Skeletal muscle cell (primary cell): ENCODE measurements around the gene DPYD.

Source experiments
- DNase-seq: peaks from one replicate; pipeline ENCODE4 v3.0.0-alpha.2; 2010; ENCODE audit warnings: low read depth
- H3K4me3 ChIP-seq: 2 replicates; pipeline ENCODE4 v1.5.1; 2011; ENCODE audit warnings: low read depth, mild to moderate bottlenecking, control low read depth, low read length, moderate library complexity

Gene DPYD

GRCh38 chr1:97909266-97909665, 11.6 kb downstream of the DPYD start:
- DNase-seq = no peak
- H3K4me3 ChIP-seq = no peak overlapping the region

GRCh38 chr1:97907886-97908285, 12.9 kb downstream of the DPYD start:
- DNase-seq = no peak

GRCh38 chr1:97906567-97907241, 14.1 kb downstream of the DPYD start:
- H3K4me3 ChIP-seq = no peak overlapping the region
- peak; percentile 86 for DNase-seq

More at GRCh38 chr1:97907886-97908285, 12.9 kb downstream of the DPYD start:
- no peak overlapping the region for H3K4me3 ChIP-seq

- H3K4me3 ChIP-seq = no peak overlapping the region
Measured at GRCh38 chr1:97905141-97905940, 15.5 kb downstream of the DPYD start.

GRCh38 chr1:97904534-97904933, 16.3 kb downstream of the DPYD start:
- DNase-seq = peak; percentile 58

More at GRCh38 chr1:97905141-97905940, 15.5 kb downstream of the DPYD start:
- no peak for DNase-seq

GRCh38 chr1:97903626-97904025, 17.2 kb downstream of the DPYD start:
- H3K4me3 ChIP-seq = peak overlapping the region; percentile 10
- no peak for DNase-seq

More at GRCh38 chr1:97904534-97904933, 16.3 kb downstream of the DPYD start:
- no peak overlapping the region for H3K4me3 ChIP-seq

- H3K4me3 ChIP-seq = no peak overlapping the region
- DNase-seq = no peak
Measured at GRCh38 chr1:97902067-97902466, 18.8 kb downstream of the DPYD start.

GRCh38 chr1:97901017-97901658, 19.7 kb downstream of the DPYD start:
- H3K4me3 ChIP-seq = no peak overlapping the region
- no peak for DNase-seq

GRCh38 chr1:97898948-97899347, 21.9 kb downstream of the DPYD start:
- no peak for DNase-seq

GRCh38 chr1:97895278-97895677, 25.6 kb downstream of the DPYD start:
- no peak for DNase-seq
- H3K4me3 ChIP-seq = no peak overlapping the region

More at GRCh38 chr1:97898948-97899347, 21.9 kb downstream of the DPYD start:
- H3K4me3 ChIP-seq = no peak overlapping the region

- no peak overlapping the region for H3K4me3 ChIP-seq
- no peak for DNase-seq
Measured at GRCh38 chr1:97893844-97894243, 27.0 kb downstream of the DPYD start.

- no peak for DNase-seq
- no peak overlapping the region for H3K4me3 ChIP-seq
Measured at GRCh38 chr1:97886199-97886598, 34.6 kb downstream of the DPYD start.

- H3K4me3 ChIP-seq = no peak overlapping the region
- no peak for DNase-seq
Measured at GRCh38 chr1:97883823-97884222, 37.0 kb downstream of the DPYD start.

GRCh38 chr1:97877307-97877706, 43.5 kb downstream of the DPYD start:
- H3K4me3 ChIP-seq = no peak overlapping the region
- DNase-seq = no peak

GRCh38 chr1:97875996-97876395, 44.8 kb downstream of the DPYD start:
- DNase-seq = peak; percentile 14
- no peak overlapping the region for H3K4me3 ChIP-seq

- no peak for DNase-seq
- no peak overlapping the region for H3K4me3 ChIP-seq
Measured at GRCh38 chr1:97870589-97870988, 50.2 kb downstream of the DPYD start.

GRCh38 chr1:97869441-97869840, 51.4 kb downstream of the DPYD start:
- H3K4me3 ChIP-seq = no peak overlapping the region
- DNase-seq = no peak

- no peak for DNase-seq
- H3K4me3 ChIP-seq = no peak overlapping the region
Measured at GRCh38 chr1:97867127-97867526, 53.7 kb downstream of the DPYD start.

- no peak overlapping the region for H3K4me3 ChIP-seq
- DNase-seq = no peak
Measured at GRCh38 chr1:97864615-97865014, 56.2 kb downstream of the DPYD start.

GRCh38 chr1:97853221-97853620, 67.6 kb downstream of the DPYD start:
- H3K4me3 ChIP-seq = no peak overlapping the region
- no peak for DNase-seq
